SU-DHL-6 (cell line): ENCODE data around the gene ANXA6.

Source experiments
- H2AFZ ChIP-seq: fragments of 200-600 bp; sonication (generic); 2 replicates; pipeline ENCODE4 v1.6.1; 2014; ENCODE audit warnings: low read depth, mild to moderate bottlenecking, moderate library complexity, mixed read lengths, antibody characterized with exemption, low read length; ENCODE audit not compliant: severe bottlenecking
- H3F3A ChIP-seq: fragments of 200-600 bp; shearing (Covaris generic); 2 replicates; pipeline ENCODE4 v1.6.0; 2016; ENCODE audit warnings: antibody characterized with exemption, mild to moderate bottlenecking; ENCODE audit not compliant: insufficient read depth
- H3K27ac ChIP-seq: fragments of 200-600 bp; sonication (generic); 2 replicates; pipeline ENCODE4 v1.5.1; 2016; ENCODE audit warnings: low read depth, mild to moderate bottlenecking, low read length, moderate library complexity, mixed read lengths
- H3K27me3 ChIP-seq: fragments of 200-600 bp; sonication (generic), shearing (Covaris generic); 2 replicates; pipeline ENCODE4 v1.6.0; 2014; ENCODE audit warnings: mild to moderate bottlenecking, low read length
- H3K36me3 ChIP-seq: fragments of 200-600 bp; sonication (generic); 2 replicates; pipeline ENCODE4 v1.6.1; 2014; ENCODE audit warnings: mild to moderate bottlenecking, low read length, mixed read lengths
- H3K4me2 ChIP-seq: fragments of 300-600, 200-600 bp; shearing (Covaris generic), sonication (generic); 2 replicates; pipeline ENCODE4 v1.6.0; 2014; ENCODE audit warnings: low read length, low read depth, mild to moderate bottlenecking; ENCODE audit not compliant: poor library complexity, severe bottlenecking
- H3K4me3 ChIP-seq: fragments of 200-600 bp; sonication (generic); 2 replicates; pipeline ENCODE4 v1.5.1; 2014; ENCODE audit warnings: antibody characterized with exemption, low read length, mild to moderate bottlenecking, mixed read lengths; ENCODE audit not compliant: insufficient read depth, poor library complexity, severe bottlenecking
- H3K79me2 ChIP-seq: fragments of 200-600 bp; sonication (generic); 2 replicates; pipeline ENCODE4 v1.6.1; 2014; ENCODE audit warnings: mild to moderate bottlenecking, low read length, moderate library complexity; ENCODE audit not compliant: insufficient read depth
- H3K9ac ChIP-seq: fragments of 200-600 bp; sonication (generic); 2 replicates; pipeline ENCODE4 v1.7.0; 2014; ENCODE audit warnings: mild to moderate bottlenecking, low read length
- H3K9me2 ChIP-seq: fragments of 200-600 bp; sonication (generic); replicated peaks from 2 replicates; pipeline ENCODE4 v1.6.1; 2014; ENCODE audit warnings: low read length; ENCODE audit not compliant: insufficient read depth
- H3K9me3 ChIP-seq: fragments of 200-600 bp; sonication (generic); 2 replicates; pipeline ENCODE4 v1.6.1; 2014; ENCODE audit warnings: low read length, mixed read lengths; ENCODE audit not compliant: insufficient read depth
- H4K20me1 ChIP-seq: fragments of 200-600 bp; sonication (generic); 2 replicates; pipeline ENCODE4 v1.6.1; 2014; ENCODE audit warnings: low read depth, mild to moderate bottlenecking, antibody characterized with exemption, low read length, moderate library complexity, mixed read lengths
- EZH2phosphoT487 ChIP-seq: fragments of 200-600 bp; sonication (generic), shearing (Covaris generic); conservative IDR thresholded peaks from 2 replicates; pipeline ENCODE4 v1.6.1; 2018; ENCODE audit warnings: mild to moderate bottlenecking, antibody characterized with exemption, low read length, moderate library complexity, mixed read lengths
- TF ChIP-seq, protein P1 (sequence below): fragments of 200-600 bp; sonication (generic); IDR thresholded peaks from one replicate; pipeline ENCODE4 v1.5.1; 2017; ENCODE audit warnings: antibody characterized with exemption, mild to moderate bottlenecking, low read length, moderate library complexity; ENCODE audit not compliant: insufficient read depth, poor library complexity, severe bottlenecking

The ANXA6 gene

GRCh38 chr5:151082282-151082902, 75.2 kb downstream of the ANXA6 start:
- H3K9me2 ChIP-seq = no peaks in the 10 kb centered on the region
- H3K36me3 ChIP-seq = 0 out of 2 replicates have a peak, but pooled peaks cover 3% of the 10 kb centered on the region
- peak overlapping the region; percentile 84; the same call in 1 of the 2 replicates for H3K9ac ChIP-seq
- H4K20me1 ChIP-seq = no peaks in the 10 kb centered on the region
- H3K4me3 ChIP-seq = peak overlapping the region; percentile 83
- H3K4me2 ChIP-seq = peak overlapping the region; percentile 91
- TF ChIP-seq, protein P1, sequence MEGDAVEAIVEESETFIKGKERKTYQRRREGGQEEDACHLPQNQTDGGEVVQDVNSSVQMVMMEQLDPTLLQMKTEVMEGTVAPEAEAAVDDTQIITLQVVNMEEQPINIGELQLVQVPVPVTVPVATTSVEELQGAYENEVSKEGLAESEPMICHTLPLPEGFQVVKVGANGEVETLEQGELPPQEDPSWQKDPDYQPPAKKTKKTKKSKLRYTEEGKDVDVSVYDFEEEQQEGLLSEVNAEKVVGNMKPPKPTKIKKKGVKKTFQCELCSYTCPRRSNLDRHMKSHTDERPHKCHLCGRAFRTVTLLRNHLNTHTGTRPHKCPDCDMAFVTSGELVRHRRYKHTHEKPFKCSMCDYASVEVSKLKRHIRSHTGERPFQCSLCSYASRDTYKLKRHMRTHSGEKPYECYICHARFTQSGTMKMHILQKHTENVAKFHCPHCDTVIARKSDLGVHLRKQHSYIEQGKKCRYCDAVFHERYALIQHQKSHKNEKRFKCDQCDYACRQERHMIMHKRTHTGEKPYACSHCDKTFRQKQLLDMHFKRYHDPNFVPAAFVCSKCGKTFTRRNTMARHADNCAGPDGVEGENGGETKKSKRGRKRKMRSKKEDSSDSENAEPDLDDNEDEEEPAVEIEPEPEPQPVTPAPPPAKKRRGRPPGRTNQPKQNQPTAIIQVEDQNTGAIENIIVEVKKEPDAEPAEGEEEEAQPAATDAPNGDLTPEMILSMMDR = no peak
- TF ChIP-seq EZH2phosphoT487 = no peak
- H3K9me3 ChIP-seq = no peaks in the 10 kb centered on the region
- H3K27me3 ChIP-seq = no peaks in the 10 kb centered on the region
- no peak overlapping the region for H2AFZ ChIP-seq
- H3K27ac ChIP-seq = peak overlapping the region; percentile 81
- peaks cover 30% of the 10 kb centered on the region; the same call in 1 of the 2 replicates for H3F3A ChIP-seq
- peaks cover 76% of the 10 kb centered on the region for H3K79me2 ChIP-seq

GRCh38 chr5:151081431-151082281, 75.9 kb downstream of the ANXA6 start:
- Histone ChIP-seq H3K79me2 (peaks cover 81% of the 10 kb centered on the region), H3K4me3 (peak overlapping the region; percentile 83)

GRCh38 chr5:151080613-151081430, 76.8 kb downstream of the ANXA6 start, which contains the start of gene TNIP1:
Gene TNIP1, minus strand, starts transcription at chr5:151081034. Its CDS starts 15,939 bp downstream, at chr5:151065095.
- H3K27me3 ChIP-seq = no peaks in the 10 kb centered on the region
- peak within 1 kb of the TSS; percentile 64 for H2AFZ ChIP-seq
- no peaks in the 10 kb centered on the region for H4K20me1 ChIP-seq
- H3K27ac ChIP-seq = peak within 1 kb of the TSS; percentile 81
- H3K79me2 ChIP-seq = peaks cover 81% of the 10 kb centered on the region
- peak within 1 kb of the TSS; percentile 84 for H3K9ac ChIP-seq
- 0 out of 2 replicates have a peak, but pooled peaks cover 6% of the 10 kb centered on the region for H3K36me3 ChIP-seq
- H3F3A ChIP-seq = peaks cover 30% of the 10 kb centered on the region; the same call in 1 of the 2 replicates
- H3K4me3 ChIP-seq = peak within 1 kb of the TSS; percentile 83
- TF ChIP-seq EZH2phosphoT487 = no peak
- TF ChIP-seq, protein P1 = no peak
- no peaks in the 10 kb centered on the region for H3K9me2 ChIP-seq
- no peaks in the 10 kb centered on the region for H3K9me3 ChIP-seq
- peak within 1 kb of the TSS; percentile 91 for H3K4me2 ChIP-seq

More at GRCh38 chr5:151081431-151082281, 75.9 kb downstream of the ANXA6 start:
- TF ChIP-seq, protein P1 = no peak
- no peak for TF ChIP-seq EZH2phosphoT487
- H3K9ac ChIP-seq = peak overlapping the region; percentile 84
- peak overlapping the region; percentile 81 for H3K27ac ChIP-seq
- no peaks in the 10 kb centered on the region for H3K27me3 ChIP-seq
- no peaks in the 10 kb centered on the region for H4K20me1 ChIP-seq
- H3F3A ChIP-seq = peaks cover 30% of the 10 kb centered on the region; the same call in 1 of the 2 replicates
- peak overlapping the region; percentile 91 for H3K4me2 ChIP-seq
- H3K9me3 ChIP-seq = no peaks in the 10 kb centered on the region
- no peaks in the 10 kb centered on the region for H3K9me2 ChIP-seq
- H3K36me3 ChIP-seq = 0 out of 2 replicates have a peak, but pooled peaks cover 6% of the 10 kb centered on the region
- H2AFZ ChIP-seq = peak overlapping the region; percentile 64
